Measurements from ENCODE around the gene RARS1. TPM values are rescaled to one million over a fixed set of nuclear protein-coding genes. Genes with fewer than 3 reads are reported as not detected.

Gene RARS1
- polyA plus RNA-seq, 3 donors: 16.1 to 27.0 (median 23.2) TPM

GRCh38 chr5:168438349-168438748 lies 47.9 kb upstream of the RARS1 start:
- Histone ChIP-seq H3K4me1 (ENCODE audit: control insufficient read depth in 1 of 2, insufficient read depth in 2 of 2, low read length in 2 of 2) (no peaks in the 10 kb centered on the region), H3K79me2 (ENCODE audit: insufficient read depth, low read length) (no peaks in the 10 kb centered on the region), H3K27ac (ENCODE audit: low read depth in 1 of 2, low read length in 2 of 2) (no peak overlapping the region), H3K9ac (ENCODE audit: insufficient read depth, low read length, poor library complexity, severe bottlenecking) (no peak overlapping the region), H4K20me1 (ENCODE audit: insufficient read depth, low read length) (no peaks in the 10 kb centered on the region), H3K4me2 (replicated peaks; ENCODE audit: extremely low read depth, low read length, poor library complexity, severe bottlenecking) (no peak overlapping the region), H2AFZ (ENCODE audit: insufficient read depth, low read depth, low read length, poor library complexity, severe bottlenecking) (no peak overlapping the region), H3K4me3 (replicated peaks in 1 of 3; ENCODE audit: low read depth in 2 of 3, low read length in 3 of 3) (no peak overlapping the region), H3K9me3 (replicated peaks in 1 of 2; ENCODE audit: control insufficient read depth in 1 of 2, insufficient read depth in 1 of 2, low read length in 2 of 2) (no peaks in the 10 kb centered on the region), H3K27me3 (ENCODE audit: control insufficient read depth in 2 of 2, insufficient read depth in 2 of 2, low read length in 2 of 2) (no peaks in the 10 kb centered on the region), H3K36me3 (replicated peaks in 1 of 2; ENCODE audit: control insufficient read depth in 1 of 2, insufficient read depth in 2 of 2, low read length in 2 of 2) (no peaks in the 10 kb centered on the region)
- no peak overlapping the region for H3K4me3 Mint-ChIP-seq
- peaks cover 0 to 12% (median 2%) of the 10 kb centered on the region in 7 donors for H3K9me3 Mint-ChIP-seq
- no peaks in the 10 kb centered on the region for H3K4me1 Mint-ChIP-seq
- no peaks in the 10 kb centered on the region for H3K36me3 Mint-ChIP-seq
- H3K27me3 Mint-ChIP-seq (ENCODE audit: low read depth in 3 of 3): peaks cover 0 to 4% (median 3%) of the 10 kb centered on the region in 3 donors
- TF ChIP-seq CTCF (IDR thresholded peaks at IDR 0.05): no peak
- intact Hi-C loops (cut with micrococcal nuclease): no loop called here
- peak in 1 of 3 donors; percentile 15 for DNase-seq
- H3K27ac Mint-ChIP-seq: no peak overlapping the region
- no CpG with 5 or more reads among the region's 5 CpGs for WGBS (ENCODE audit: insufficient coverage)

GRCh38 chr5:168443533-168443932 lies 42.7 kb upstream of the RARS1 start:
- intact Hi-C loops (cut with micrococcal nuclease): no loop called here
- peaks cover 0 to 2% (median 1%) of the 10 kb centered on the region in 3 donors for H3K27me3 Mint-ChIP-seq (ENCODE audit: low read depth in 3 of 3)
- H3K4me1 Mint-ChIP-seq: no peaks in the 10 kb centered on the region

More at GRCh38 chr5:168443533-168443932, 42.7 kb upstream of the RARS1 start:
- Histone ChIP-seq H3K36me3 (replicated peaks in 1 of 2; ENCODE audit: control insufficient read depth in 1 of 2, insufficient read depth in 2 of 2, low read length in 2 of 2) (no peaks in the 10 kb centered on the region), H3K4me2 (replicated peaks; ENCODE audit: extremely low read depth, low read length, poor library complexity, severe bottlenecking) (no peak overlapping the region), H3K9me3 (replicated peaks in 1 of 2; ENCODE audit: control insufficient read depth in 1 of 2, insufficient read depth in 1 of 2, low read length in 2 of 2) (no peaks in the 10 kb centered on the region), H3K4me3 (replicated peaks in 1 of 3; ENCODE audit: low read depth in 2 of 3, low read length in 3 of 3) (no peak overlapping the region), H4K20me1 (ENCODE audit: insufficient read depth, low read length) (no peaks in the 10 kb centered on the region), H3K79me2 (ENCODE audit: insufficient read depth, low read length) (no peaks in the 10 kb centered on the region), H3K27ac (ENCODE audit: low read depth in 1 of 2, low read length in 2 of 2) (no peak overlapping the region), H3K27me3 (ENCODE audit: control insufficient read depth in 2 of 2, insufficient read depth in 2 of 2, low read length in 2 of 2) (no peaks in the 10 kb centered on the region), H2AFZ (ENCODE audit: insufficient read depth, low read depth, low read length, poor library complexity, severe bottlenecking) (no peak overlapping the region), H3K9ac (ENCODE audit: insufficient read depth, low read length, poor library complexity, severe bottlenecking) (no peak overlapping the region), H3K4me1 (ENCODE audit: control insufficient read depth in 1 of 2, insufficient read depth in 2 of 2, low read length in 2 of 2) (no peaks in the 10 kb centered on the region)
- H3K4me3 Mint-ChIP-seq: no peak overlapping the region
- no peak for DNase-seq
- H3K9me3 Mint-ChIP-seq: peaks cover 0 to 8% (median 2%) of the 10 kb centered on the region in 7 donors
- H3K36me3 Mint-ChIP-seq: no peaks in the 10 kb centered on the region
- no peak for TF ChIP-seq CTCF (IDR thresholded peaks at IDR 0.05)
- no peak overlapping the region for H3K27ac Mint-ChIP-seq

Data from CD14-positive monocyte (primary cell).